Upper lobe of left lung (tissue), 6 donors: Measurements from ENCODE around the gene CCDC40. TPM values are rescaled to one million over a fixed set of nuclear protein-coding genes. Genes with fewer than 3 reads are reported as not detected.

Experiments
- ATAC-seq, 2 donors: fragments of 200-7000 bp; cut with Tn5 transposase; one replicate each; pipeline ENCODE4 v1.9.1; 2022; ENCODE audit warnings: mild to moderate bottlenecking in 2 of 2, moderate library complexity in 2 of 2; ENCODE audit not compliant: low FRiP score in 2 of 2
- DNase-seq, 2 donors: peaks; one replicate each; pipeline ENCODE4 v3.0.0-alpha.2; 2019 to 2020
- H3K27ac ChIP-seq, 4 donors: fragments of 200-600 bp; sonication (generic); one replicate each; pipeline ENCODE4 v1.5.1; 2016 to 2019
- H3K27me3 ChIP-seq, 4 donors: fragments of 200-600 bp; sonication (generic); one replicate each; pipeline ENCODE4 v1.5.1; 2017 to 2019
- H3K36me3 ChIP-seq, 4 donors: fragments of 200-600 bp; sonication (generic); one replicate each; pipeline ENCODE4 v1.5.1; 2016 to 2019
- H3K4me1 ChIP-seq, 4 donors: fragments of 200-600 bp; sonication (generic); one replicate each; pipeline ENCODE4 v1.5.1; 2018 to 2019
- H3K4me3 ChIP-seq, 4 donors: fragments of 200-600 bp; sonication (generic); one replicate each; pipeline ENCODE4 v1.5.1; 2017 to 2019; ENCODE audit warnings: mild to moderate bottlenecking in 2 of 4, moderate library complexity in 1 of 4
- H3K9me3 ChIP-seq, 4 donors: fragments of 200-600 bp; sonication (generic); one replicate each; pipeline ENCODE4 v1.5.1; 2018 to 2019
- CTCF ChIP-seq, 6 experiments: fragments of 450-650 bp in 4 of 6; fragments of 200-600 bp in 2 of 6; sonication (generic) in 2 of 6; IDR thresholded peaks; one replicate each; pipeline ENCODE4 v1.5.1; 2016 to 2019; ENCODE audit warnings: antibody characterized with exemption in 6 of 6
- EP300 ChIP-seq, 4 donors: sonication (generic); formaldehyde crosslinking; IDR thresholded peaks; one replicate each; pipeline ENCODE4 v1.5.1; 2017; ENCODE audit warnings: antibody characterized with exemption in 4 of 4, control low read depth in 2 of 4
- POLR2A ChIP-seq, 4 donors: fragments of 450-650 bp; IDR thresholded peaks; one replicate each; pipeline ENCODE4 v1.5.1; 2016 to 2017; ENCODE audit warnings: antibody characterized with exemption in 4 of 4, mild to moderate bottlenecking in 2 of 4
- POLR2AphosphoS5 ChIP-seq, 2 donors: sonication (generic); formaldehyde crosslinking; IDR thresholded peaks; one replicate each; pipeline ENCODE4 v1.5.1; 2017; ENCODE audit warnings: antibody characterized with exemption in 2 of 2
- WGBS, 2 donors: methylation state at CpG; one replicate each; pipeline ENCODE4 v1.1.5; 2017 to 2018; 5-methylcytosine and 5-hydroxymethylcytosine counted together
- total RNA-seq, 6 donors: library from RNA; depleted of rRNA in 4 of 6; stranded (reverse); fragments of >200 nt in 4 of 6; gene quantifications; one replicate each; pipeline versions ENCODE4 v1.1.0 to v1.2.1, GENCODE V29; 2016 to 2021
- donor health status: DM: no; HTN: no; CAD: no; lungs with moderate emphysema.
- donor health status: DM: no; HTN: yes; CAD: no; lungs with severe emphysema.

Gene CCDC40
- total RNA-seq, 6 donors from 2014 or later: 4.1 to 96.4 (median 24.2) TPM

- Histone ChIP-seq H3K4me3 (no peak overlapping the region), H3K36me3 (peaks cover 0 to 3% (median 0%) of the 10 kb centered on the region in 4 donors), H3K27me3 (no peaks in the 10 kb centered on the region), H3K4me1 (peaks cover 0 to 3% (median 0%) of the 10 kb centered on the region in 4 donors), H3K9me3 (no peaks in the 10 kb centered on the region), H3K27ac (peak overlapping the region in 1 of 4 donors; percentile 77)
- no peak for DNase-seq
- ATAC-seq: no peak
- TF ChIP-seq POLR2AphosphoS5 (IDR thresholded peaks at IDR 0.05) (no peak), CTCF (IDR thresholded peaks at IDR 0.05) (no peak), EP300 (IDR thresholded peaks at IDR 0.05) (no peak), POLR2A (IDR thresholded peaks at IDR 0.05) (no peak)
- WGBS, 2 donors: 87 to 95% methylated on average over 4 of the region's 4 CpGs
These were observed 54.9 kb downstream of the CCDC40 start for GRCh38 chr17:80091376-80091775.

- H3K27me3 ChIP-seq: no peaks in the 10 kb centered on the region
- peaks cover 0 to 3% (median 0%) of the 10 kb centered on the region in 4 donors for H3K4me1 ChIP-seq
- DNase-seq: peak in 1 of 2 donors; percentile 51
- ATAC-seq: peak; percentile 64 to 82
- H3K9me3 ChIP-seq: no peaks in the 10 kb centered on the region
- no peaks in the 10 kb centered on the region for H3K36me3 ChIP-seq
- no peak for TF ChIP-seq CTCF (IDR thresholded peaks at IDR 0.05)
- TF ChIP-seq POLR2A (IDR thresholded peaks at IDR 0.05): peak in 1 of 4 donors; percentile 34
- peak overlapping the region; percentile 75 to 81 (median 77) for H3K27ac ChIP-seq
- H3K4me3 ChIP-seq: no peak overlapping the region
- 50 to 51% methylated on average over 8 of the region's 8 CpGs for WGBS, 2 donors
These were observed 56.5 kb downstream of the CCDC40 start for GRCh38 chr17:80092959-80093358.

- peaks cover 0 to 3% (median 0%) of the 10 kb centered on the region in 4 donors for H3K4me1 ChIP-seq
- no peaks in the 10 kb centered on the region for H3K27me3 ChIP-seq
- TF ChIP-seq EP300 (IDR thresholded peaks at IDR 0.05) (no peak), POLR2AphosphoS5 (IDR thresholded peaks at IDR 0.05) (no peak), CTCF (IDR thresholded peaks at IDR 0.05) (no peak), POLR2A (IDR thresholded peaks at IDR 0.05) (no peak)
- DNase-seq (no peak), ATAC-seq (no peak)
- no peaks in the 10 kb centered on the region for H3K36me3 ChIP-seq
- no peak overlapping the region for H3K27ac ChIP-seq
- H3K9me3 ChIP-seq: no peaks in the 10 kb centered on the region
- WGBS, 2 donors: 84 to 91% methylated on average over 19 to 37 of the region's 37 CpGs
- H3K4me3 ChIP-seq: no peak overlapping the region
These were observed 58.8 kb downstream of the CCDC40 start for GRCh38 chr17:80095038-80095843.

- TF ChIP-seq POLR2AphosphoS5 (IDR thresholded peaks at IDR 0.05) (no peak), CTCF (IDR thresholded peaks at IDR 0.05) (no peak), POLR2A (IDR thresholded peaks at IDR 0.05) (no peak), EP300 (IDR thresholded peaks at IDR 0.05) (no peak)
- ATAC-seq (no peak), DNase-seq (peak in 1 of 2 donors; percentile 81)
- Histone ChIP-seq H3K27me3 (no peaks in the 10 kb centered on the region), H3K36me3 (no peaks in the 10 kb centered on the region), H3K9me3 (no peaks in the 10 kb centered on the region), H3K4me3 (no peak overlapping the region), H3K27ac (no peak overlapping the region), H3K4me1 (peaks cover 3 to 8% (median 7%) of the 10 kb centered on the region in 4 donors)
- WGBS, 2 donors: 71 to 89% methylated on average over 4 to 14 of the region's 16 CpGs
These were observed 59.5 kb downstream of the CCDC40 start for GRCh38 chr17:80095844-80096475.
